A549 treated with dexamethasone at 1 μM for 4 hours (cell line): ENCODE results near the gene SMC4. TPM values are rescaled to one million over a fixed set of nuclear protein-coding genes. Genes with fewer than 3 reads are reported as not detected.

ENCODE experiments used
- total RNA-seq: library from RNA; stranded (reverse); fragments of 200-300 nt; extraction: Qiagen RNA extraction; gene quantifications from 5 replicates; pipeline ENCODE4 v1.2.3, GENCODE V29; 2022

The SMC4 gene
- total RNA-seq = 77.4 to 131 TPM (median 104 TPM) in 5 replicates

GRCh38 chr3:160399125-160400029 lies at the start of gene SMC4, which contains the start of gene IFT80:
Gene SMC4 (plus strand): TSS chr3:160399650. CDS start chr3:160400827, 1,177 bp downstream.
Gene IFT80 (minus strand): TSS chr3:160399225. CDS start chr3:160384600, 14,625 bp downstream.

GRCh38 chr3:160449636-160450598 lies 50.5 kb downstream of the SMC4 start, which contains the start of gene TRIM59:
Gene TRIM59 (minus strand): TSS chr3:160449786. CDS start chr3:160439183, 10,603 bp downstream.

Other genes starting within 250 kb of the SMC4 start
- 0.79 to 1.1 TPM (median 0.96 TPM) in 5 replicates for gene C3orf80, start 174.2 kb upstream of the SMC4 start, total RNA-seq
- gene IFT80, start 425 bp upstream of the SMC4 start, total RNA-seq = 11.1 to 14.2 TPM (median 13.3 TPM) in 5 replicates
- 7.9 to 10.7 TPM (median 8.7 TPM) in 5 replicates for gene TRIM59, start 50.1 kb downstream of the SMC4 start, total RNA-seq
- 28.6 to 42.2 TPM (median 38.7 TPM) in 5 replicates for gene KPNA4, start 165.9 kb downstream of the SMC4 start, total RNA-seq